SK-N-SH (cell line): ENCODE results near the gene ATRN. TPM values are rescaled to one million over a fixed set of nuclear protein-coding genes. Genes with fewer than 3 reads are reported as not detected.

ENCODE experiments used
- CTCF ChIA-PET: fragments of 300-600, 350-600 bp; formaldehyde crosslinking; extraction: SDS; loops from one replicate; lab custom pipeline; 2021; lab: Yijun Ruan, JAX
- POLR2A ChIA-PET: fragments of 350-600 bp; sonication (Branson Sonifier 250); formaldehyde crosslinking; extraction: SDS; loops from one replicate; lab custom pipeline; 2020; ENCODE audit warnings: antibody characterized with exemption, inconsistent platforms; lab: Yijun Ruan, JAX
- DNase-seq: peaks from one replicate; pipeline ENCODE4 v3.0.0; 2012
- H2AFZ ChIP-seq: fragments of 200-600 bp; sonication (generic); 2 replicates; pipeline ENCODE4 v1.8.1; 2016; ENCODE audit warnings: antibody characterized with exemption, mild to moderate bottlenecking, low read depth
- H3F3A ChIP-seq: fragments of 200-600 bp; sonication (generic); replicated peaks from 2 replicates; pipeline ENCODE3; 2016; ENCODE audit warnings: antibody characterized with exemption, mild to moderate bottlenecking; ENCODE audit not compliant: insufficient read depth
- H3K27ac ChIP-seq, 2 experiments: fragments of 200-500 bp in 1 of 2; fragments of 200-600 bp in 1 of 2; sonication (Bioruptor generic) in 1 of 2; sonication (generic), shearing (Covaris generic) in 1 of 2; 2 replicates each; pipeline versions ENCODE4 v1.5.1 to v1.6.1; 2014 to 2016; ENCODE audit warnings: low read depth in 2 of 2, inconsistent platforms in 1 of 2, low read length in 1 of 2, mild to moderate bottlenecking in 1 of 2, mixed read lengths in 1 of 2
- H3K27me3 ChIP-seq: fragments of 200-600 bp; sonication (generic), shearing (Covaris generic); 2 replicates; pipeline ENCODE4 v1.6.1; 2016; ENCODE audit warnings: mixed run types; ENCODE audit not compliant: insufficient read depth
- H3K36me3 ChIP-seq, 2 experiments: fragments of 200-500 bp in 1 of 2; fragments of 200-600 bp in 1 of 2; sonication (Bioruptor generic) in 1 of 2; sonication (generic) in 1 of 2; replicated peaks in 1 of 2; 2 replicates each; pipeline versions ENCODE3 to v1.5.1; 2014 to 2016; ENCODE audit warnings: low read length in 1 of 2, mild to moderate bottlenecking in 1 of 2; ENCODE audit not compliant: insufficient read depth in 2 of 2, control insufficient read depth in 1 of 2
- H3K4me1 ChIP-seq, 2 experiments: fragments of 200-500 bp in 1 of 2; fragments of 200-600 bp in 1 of 2; sonication (Bioruptor generic) in 1 of 2; sonication (generic), shearing (Covaris generic) in 1 of 2; 2 replicates each; pipeline versions ENCODE4 v1.5.1 to v1.6.1; 2014 to 2016; ENCODE audit warnings: low read depth in 1 of 2, low read length in 1 of 2, mixed run types in 1 of 2; ENCODE audit not compliant: insufficient read depth in 2 of 2, control insufficient read depth in 1 of 2
- H3K4me2 ChIP-seq: fragments of 200-600 bp; sonication (generic), shearing (Covaris generic); 2 replicates; pipeline ENCODE4 v1.6.1; 2017; ENCODE audit warnings: mixed run types
- H3K4me3 ChIP-seq, 2 experiments: fragments of 200-500 bp in 1 of 2; fragments of 200-600 bp in 1 of 2; sonication (Bioruptor generic) in 1 of 2; sonication (generic), shearing (Covaris generic) in 1 of 2; 2 replicates each; pipeline versions ENCODE4 v1.5.1 to v1.8.1; 2014 to 2016; ENCODE audit warnings: low read depth in 2 of 2, inconsistent platforms in 1 of 2, low read length in 1 of 2, mild to moderate bottlenecking in 1 of 2, mixed read lengths in 1 of 2, moderate library complexity in 1 of 2
- H3K79me2 ChIP-seq: fragments of 200-600 bp; sonication (generic); 2 replicates; pipeline ENCODE4 v1.8.1; 2017; ENCODE audit warnings: mild to moderate bottlenecking; ENCODE audit not compliant: insufficient read depth
- H3K9ac ChIP-seq: fragments of 200-600 bp; sonication (generic); 2 replicates; pipeline ENCODE4 v1.6.1; 2017; ENCODE audit warnings: mixed run types
- H3K9me2 ChIP-seq: fragments of 200-600 bp; sonication (generic); 2 replicates; pipeline ENCODE4 v1.6.1; 2017; ENCODE audit warnings: mixed run types
- H3K9me3 ChIP-seq: fragments of 200-600 bp; sonication (generic); 2 replicates; pipeline ENCODE4 v1.6.1; 2017; ENCODE audit warnings: mixed run types, mild to moderate bottlenecking, moderate library complexity
- H4K20me1 ChIP-seq: fragments of 200-600 bp; sonication (generic); 2 replicates; pipeline ENCODE4 v1.6.1; 2017; ENCODE audit warnings: mild to moderate bottlenecking, mixed run types; ENCODE audit not compliant: insufficient read depth
- CHD2 ChIP-seq: fragments of 150-350 bp; IDR thresholded peaks from 2 replicates; pipeline ENCODE4 v1.6.1; 2018; ENCODE audit warnings: low read length; ENCODE audit not compliant: partially characterized antibody
- EP300 ChIP-seq, 2 experiments: IDR thresholded peaks; 2 replicates each; pipeline versions ENCODE4 v1.4.0 to v1.6.1; 2012; ENCODE audit warnings: borderline replicate concordance in 1 of 2, low read depth in 1 of 2, low read length in 1 of 2
- EZH2phosphoT487 ChIP-seq: fragments of 200-600 bp; sonication (generic); IDR thresholded peaks from 2 replicates; pipeline ENCODE4 v1.6.1; 2017; ENCODE audit warnings: low read depth, mixed run types, mild to moderate bottlenecking, antibody characterized with exemption, moderate library complexity, borderline replicate concordance
- FOXJ3 ChIP-seq: sonication (generic); formaldehyde crosslinking; IDR thresholded peaks from 2 replicates; pipeline ENCODE4 v1.5.1; 2020; ENCODE audit warnings: mild to moderate bottlenecking, missing genetic modification reagents
- FOXM1 ChIP-seq: IDR thresholded peaks from 2 replicates; pipeline ENCODE4 v1.4.0; 2012; ENCODE audit warnings: low read depth, mild to moderate bottlenecking
- MEF2A ChIP-seq: IDR thresholded peaks from 2 replicates; pipeline ENCODE4 v1.4.0; 2012; ENCODE audit warnings: low read depth, borderline replicate concordance
- NFIC ChIP-seq: IDR thresholded peaks from 2 replicates; pipeline ENCODE4 v1.4.0; 2012; ENCODE audit warnings: borderline replicate concordance
- RXRA ChIP-seq: IDR thresholded peaks from 2 replicates; pipeline ENCODE4 v1.4.0; 2012; ENCODE audit warnings: low read depth, mild to moderate bottlenecking, borderline replicate concordance
- SIN3A ChIP-seq: IDR thresholded peaks from 2 replicates; pipeline ENCODE4 v1.6.1; 2012; ENCODE audit warnings: low read depth, mild to moderate bottlenecking, low read length, moderate library complexity, borderline replicate concordance
- TCF12 ChIP-seq: IDR thresholded peaks from 2 replicates; pipeline ENCODE4 v1.4.0; 2012
- USF2 ChIP-seq: fragments of 150-350 bp; IDR thresholded peaks from 2 replicates; pipeline ENCODE4 v1.6.1; 2017; ENCODE audit warnings: antibody characterized with exemption, low read length, low read depth, borderline replicate concordance
- WGBS: methylation state at CpG from one replicate; pipeline ENCODE4 v1.1.6; 2017; ENCODE audit warnings: low lambda C conversion rate; 5-methylcytosine and 5-hydroxymethylcytosine counted together
- polyA plus RNA-seq, 3 experiments: library from polyadenylated mRNA; depleted of rRNA; stranded (reverse); fragments of >200 nt; gene quantifications; 2 replicates each; pipeline ENCODE4 v1.2.3, GENCODE V29; 2012
- TF ChIP-seq, protein P1 (sequence below): IDR thresholded peaks from 2 replicates; pipeline ENCODE4 v1.6.1; 2012; ENCODE audit warnings: mild to moderate bottlenecking, low read depth, low read length, moderate library complexity

The ATRN gene
- polyA plus RNA-seq, 1 of the 3 experiments (the other 2 are of a cell fraction), result 33.8 TPM

- Histone ChIP-seq H3K27me3 (no peaks in the 10 kb centered on the region), H3K4me2 (no peak overlapping the region), H3K9ac (no peak overlapping the region), H3K27ac (no peak overlapping the region), H3F3A (no peaks in the 10 kb centered on the region), H3K79me2 (peaks cover 28% of the 10 kb centered on the region; the same call in 1 of the 2 replicates), H3K4me1 (no peaks in the 10 kb centered on the region), H4K20me1 (no peaks in the 10 kb centered on the region), H3K4me3 (no peak overlapping the region), H3K36me3 (peaks cover 0 to 3% of the 10 kb centered on the region in 2 experiments), H3K9me3 (no peaks in the 10 kb centered on the region), H3K9me2 (no peaks in the 10 kb centered on the region), H2AFZ (no peak overlapping the region)
- ChIA-PET CTCF (no interaction called here), POLR2A (no interaction called here)
- TF ChIP-seq TCF12, result no peak
- TF ChIP-seq, protein P1, sequence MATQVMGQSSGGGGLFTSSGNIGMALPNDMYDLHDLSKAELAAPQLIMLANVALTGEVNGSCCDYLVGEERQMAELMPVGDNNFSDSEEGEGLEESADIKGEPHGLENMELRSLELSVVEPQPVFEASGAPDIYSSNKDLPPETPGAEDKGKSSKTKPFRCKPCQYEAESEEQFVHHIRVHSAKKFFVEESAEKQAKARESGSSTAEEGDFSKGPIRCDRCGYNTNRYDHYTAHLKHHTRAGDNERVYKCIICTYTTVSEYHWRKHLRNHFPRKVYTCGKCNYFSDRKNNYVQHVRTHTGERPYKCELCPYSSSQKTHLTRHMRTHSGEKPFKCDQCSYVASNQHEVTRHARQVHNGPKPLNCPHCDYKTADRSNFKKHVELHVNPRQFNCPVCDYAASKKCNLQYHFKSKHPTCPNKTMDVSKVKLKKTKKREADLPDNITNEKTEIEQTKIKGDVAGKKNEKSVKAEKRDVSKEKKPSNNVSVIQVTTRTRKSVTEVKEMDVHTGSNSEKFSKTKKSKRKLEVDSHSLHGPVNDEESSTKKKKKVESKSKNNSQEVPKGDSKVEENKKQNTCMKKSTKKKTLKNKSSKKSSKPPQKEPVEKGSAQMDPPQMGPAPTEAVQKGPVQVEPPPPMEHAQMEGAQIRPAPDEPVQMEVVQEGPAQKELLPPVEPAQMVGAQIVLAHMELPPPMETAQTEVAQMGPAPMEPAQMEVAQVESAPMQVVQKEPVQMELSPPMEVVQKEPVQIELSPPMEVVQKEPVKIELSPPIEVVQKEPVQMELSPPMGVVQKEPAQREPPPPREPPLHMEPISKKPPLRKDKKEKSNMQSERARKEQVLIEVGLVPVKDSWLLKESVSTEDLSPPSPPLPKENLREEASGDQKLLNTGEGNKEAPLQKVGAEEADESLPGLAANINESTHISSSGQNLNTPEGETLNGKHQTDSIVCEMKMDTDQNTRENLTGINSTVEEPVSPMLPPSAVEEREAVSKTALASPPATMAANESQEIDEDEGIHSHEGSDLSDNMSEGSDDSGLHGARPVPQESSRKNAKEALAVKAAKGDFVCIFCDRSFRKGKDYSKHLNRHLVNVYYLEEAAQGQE, result no peak
- no peak for TF ChIP-seq EZH2phosphoT487
- no peak for TF ChIP-seq FOXM1
- TF ChIP-seq FOXJ3, result no peak
- no peak for TF ChIP-seq EP300 (IDR thresholded peaks at IDR 0.05; ENCODE audit: borderline replicate concordance in 1 of 2, low read depth in 1 of 2, low read length in 1 of 2)
- no peak for TF ChIP-seq RXRA
- no peak for TF ChIP-seq USF2
- no peak for TF ChIP-seq SIN3A
- TF ChIP-seq MEF2A, result no peak
- TF ChIP-seq CHD2, result no peak
- no peak for TF ChIP-seq NFIC
- DNase-seq, result no peak
- WGBS, result 80% methylated on average over 3 of the region's 3 CpGs
These were observed 43.3 kb downstream of the ATRN start for GRCh38 chr20:3514012-3514642.
